NCI-H82 (cell line): ENCODE data around the gene POMC.
A peak's percentile ranks its signal among the peaks of the same experiment; 100 is the strongest.
"Not testable (repeated sequence)": the region's sequence is repeated elsewhere in the genome, so short reads cannot be mapped to it uniquely, and the experiment has no call there.

Source experiments
- DNase-seq: peaks from one replicate; lab custom pipeline; 2025; lab: John Stamatoyannopoulos, UW

POMC gene

DNA sequence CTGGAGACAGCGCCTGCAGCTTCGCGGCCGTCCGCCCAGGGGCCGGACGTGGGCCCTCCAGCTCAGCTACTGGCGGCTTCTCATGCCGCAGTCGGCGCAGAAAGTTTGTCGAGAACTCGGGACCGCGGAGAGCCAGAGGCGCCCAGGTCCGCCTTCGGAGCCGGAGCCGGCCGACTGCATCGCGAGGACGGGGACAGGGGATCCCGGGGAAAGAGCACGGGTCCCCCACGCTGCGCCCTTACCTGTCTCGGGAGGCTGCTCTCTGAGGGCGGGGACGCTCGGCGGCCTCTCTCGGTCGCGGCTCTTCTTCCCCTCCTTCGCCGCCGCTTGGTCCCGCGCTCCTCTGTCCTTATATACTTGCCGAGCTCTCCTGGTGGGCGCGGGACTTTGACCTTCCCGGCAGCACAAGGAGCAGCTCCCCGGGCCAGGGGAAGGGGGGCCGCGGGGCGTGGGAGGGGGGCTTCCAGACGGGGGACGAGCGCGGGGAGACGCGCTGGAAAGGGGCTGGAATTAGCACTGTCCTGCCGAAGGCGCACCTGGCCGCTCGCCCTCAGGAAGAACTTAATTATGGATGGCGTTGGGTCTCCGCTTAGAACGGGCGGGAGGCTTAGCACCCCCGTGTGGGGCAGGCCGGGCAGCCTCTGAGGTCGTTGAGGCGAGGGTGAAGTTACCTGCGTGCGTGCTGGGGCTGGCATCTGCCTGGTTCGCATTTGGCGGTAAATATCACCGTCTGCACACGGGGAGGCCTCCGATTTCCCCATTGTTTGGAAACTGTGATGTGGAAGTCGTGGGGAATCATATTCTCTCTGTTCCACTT, at the start of gene POMC:
TSS of gene POMC (minus strand) at position 325 of the 817 bp plus-strand sequence. CDS start 3,808 bp downstream, outside the sequence.
- peak; percentile 36 for DNase-seq

DNA sequence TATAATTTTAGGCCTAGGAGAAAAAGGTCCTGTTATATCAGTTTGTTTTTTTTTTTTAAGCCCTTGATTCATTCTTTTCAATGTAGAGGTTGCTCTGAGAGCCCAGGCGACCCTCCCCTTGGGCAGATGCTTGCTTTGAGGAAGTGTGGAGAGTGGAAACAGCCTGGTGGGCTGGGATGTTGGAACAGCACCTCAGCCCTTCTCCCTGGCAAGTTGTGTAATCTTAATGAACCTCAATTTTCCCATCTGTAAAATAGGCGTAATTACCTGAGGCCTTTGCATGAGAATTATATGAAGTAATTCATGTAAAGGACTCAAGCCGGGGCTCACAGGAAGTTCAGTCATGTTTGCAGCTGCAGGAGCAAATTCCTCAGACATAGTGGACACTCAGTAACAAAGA, 49.7 kb upstream of the POMC start:
- DNase-seq: no peak

DNA sequence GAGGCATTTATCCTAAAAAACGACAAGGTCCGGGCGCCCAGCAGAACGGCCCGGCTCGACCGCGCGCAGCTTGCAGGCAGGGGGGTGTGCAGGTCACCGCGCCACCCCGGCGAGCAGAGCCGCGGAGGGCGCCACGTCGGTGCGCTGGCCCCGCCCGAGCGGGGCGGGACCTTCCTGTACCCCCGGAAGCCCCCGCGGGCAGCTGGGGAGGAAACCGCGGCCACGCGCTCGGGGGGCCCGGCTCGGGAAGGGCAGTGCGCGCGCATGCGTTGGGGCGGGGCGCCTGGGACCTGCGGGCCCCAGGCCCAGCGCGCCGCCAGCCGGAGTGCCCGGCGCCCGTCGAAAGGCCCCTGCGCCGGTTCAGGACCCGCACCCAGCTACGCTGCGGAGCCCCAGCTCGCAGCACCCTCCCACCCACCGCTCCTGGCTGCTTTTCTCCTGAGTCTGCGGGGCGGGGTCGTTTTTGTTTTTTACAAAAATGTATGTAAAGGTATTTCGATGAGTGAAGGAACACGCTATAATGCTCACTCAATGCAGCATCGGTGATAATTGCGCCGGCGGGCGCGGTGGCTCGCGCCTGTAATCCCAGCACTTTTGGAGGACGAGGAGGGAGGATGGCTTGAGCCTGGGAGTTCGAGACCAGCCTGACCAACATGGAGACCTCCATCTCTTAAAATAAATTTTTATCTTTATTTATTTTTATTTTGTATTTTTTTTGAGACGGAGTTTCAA, 47.7 kb upstream of the POMC start:
- peak; percentile 58 for DNase-seq

DNA sequence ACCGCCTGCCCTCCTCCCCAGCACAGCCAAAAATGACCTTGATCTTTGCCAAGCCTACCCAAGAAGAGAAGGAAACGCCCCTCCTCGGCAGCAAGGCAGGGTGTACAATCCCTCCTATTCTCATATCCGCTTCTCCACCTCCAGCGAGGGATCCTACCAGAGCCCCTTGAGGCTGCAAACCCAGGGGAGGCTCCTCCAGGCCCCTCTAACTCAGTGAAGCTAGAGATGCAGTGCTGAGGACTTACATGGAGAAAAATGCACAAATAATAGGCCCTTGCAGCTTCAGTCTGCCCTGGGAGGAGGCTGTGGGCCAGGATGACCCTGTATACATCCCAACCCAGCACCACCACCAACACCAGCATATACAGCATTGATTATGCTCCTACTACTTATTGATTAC, 46.9 kb upstream of the POMC start:
- DNase-seq: no peak

DNA sequence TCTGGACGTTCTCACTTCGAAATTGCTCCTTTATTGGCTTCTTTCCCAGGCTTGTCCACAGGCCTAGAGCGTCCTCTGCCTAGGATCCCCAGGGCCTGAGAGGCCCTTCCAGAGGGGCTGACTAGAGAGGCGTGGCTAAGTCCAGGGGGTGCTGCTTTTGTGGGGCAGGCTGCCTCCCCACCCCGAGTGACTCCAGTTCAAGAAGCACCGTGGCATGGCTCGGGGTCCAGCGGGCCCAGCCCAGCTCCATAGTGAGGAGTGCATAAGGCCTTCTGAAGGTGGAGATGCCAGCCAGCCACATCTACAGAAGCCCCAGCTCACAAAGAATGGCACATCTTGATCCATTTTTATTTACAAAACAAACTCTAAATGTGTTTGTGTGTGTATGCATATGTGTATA, 44.8 kb upstream of the POMC start:
- no peak for DNase-seq

DNA sequence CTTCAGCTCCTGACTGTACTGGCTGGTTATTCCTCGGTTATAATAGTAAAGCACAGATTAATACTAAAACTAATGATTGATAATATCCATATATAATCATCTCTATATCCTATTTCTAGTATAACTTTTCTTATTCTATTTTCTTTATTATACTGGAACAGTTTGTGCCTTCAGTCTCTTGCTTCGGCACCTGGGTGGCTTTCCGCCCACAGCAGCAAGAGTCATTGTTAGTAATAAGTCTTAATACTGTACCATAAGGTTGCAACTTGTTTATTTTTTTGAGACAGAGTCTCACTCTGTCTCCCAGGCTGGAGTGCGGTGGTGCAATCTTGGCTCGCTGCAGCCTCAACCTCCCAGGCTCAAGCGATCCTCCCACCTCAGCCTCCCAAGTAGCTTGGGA, 42.5 kb upstream of the POMC start:
- not testable (repeated sequence) for DNase-seq

DNA sequence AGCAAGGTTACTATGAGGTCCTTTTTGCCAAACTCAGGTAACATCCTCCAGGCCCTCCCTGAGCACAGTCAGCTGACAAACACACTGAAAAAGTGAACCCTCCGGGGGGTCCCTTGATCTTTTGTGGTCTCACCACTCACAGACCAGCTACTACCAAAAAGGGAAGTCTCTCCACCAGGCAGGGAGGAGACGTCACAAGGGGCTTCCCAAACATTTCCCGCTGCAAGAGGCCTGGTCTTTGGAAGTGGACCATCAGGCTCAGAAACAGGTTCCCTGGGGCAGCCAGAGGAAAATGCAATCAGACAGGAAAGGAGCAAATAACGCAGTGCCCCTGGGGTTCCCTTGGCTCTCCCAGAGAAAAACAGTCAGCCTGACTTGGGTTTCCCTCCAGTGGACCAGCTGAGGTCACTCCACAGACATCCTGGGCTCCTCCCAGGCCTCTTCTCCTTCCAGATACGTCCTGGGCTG, 38.7 kb upstream of the POMC start:
- DNase-seq: no peak

DNA sequence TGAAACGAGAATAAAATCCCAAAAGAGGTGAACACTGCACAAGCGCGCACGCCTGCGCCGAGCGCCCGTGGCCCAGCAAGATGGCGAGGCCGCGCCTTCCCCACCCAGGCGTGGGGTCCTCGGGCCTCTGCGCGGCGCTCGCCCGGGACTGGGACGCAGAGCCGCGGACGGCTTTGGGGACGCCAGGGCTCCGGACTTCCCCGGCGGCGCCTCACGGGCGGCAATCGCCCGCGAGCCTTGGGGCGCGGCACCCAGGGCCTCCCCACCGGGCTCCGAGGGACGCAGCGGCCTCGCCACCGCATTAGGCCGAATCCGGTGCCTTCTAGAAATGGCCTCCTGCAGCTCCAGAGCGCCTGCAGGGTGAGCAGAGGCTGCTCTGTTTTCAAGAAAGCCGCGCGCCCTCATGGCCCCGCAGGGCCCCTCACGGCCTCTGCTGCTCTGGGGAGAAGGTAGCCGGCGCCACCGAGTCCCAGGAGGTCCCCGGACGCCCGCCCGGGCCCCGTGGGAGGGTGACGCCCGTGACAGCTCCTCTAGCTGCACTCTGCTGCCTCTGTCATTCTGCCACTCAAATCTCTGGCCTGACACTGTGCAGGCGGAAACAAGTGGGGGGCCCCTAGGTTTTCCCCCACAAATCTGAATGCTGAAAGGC, 35.9 kb upstream of the POMC start:
- DNase-seq: no peak

DNA sequence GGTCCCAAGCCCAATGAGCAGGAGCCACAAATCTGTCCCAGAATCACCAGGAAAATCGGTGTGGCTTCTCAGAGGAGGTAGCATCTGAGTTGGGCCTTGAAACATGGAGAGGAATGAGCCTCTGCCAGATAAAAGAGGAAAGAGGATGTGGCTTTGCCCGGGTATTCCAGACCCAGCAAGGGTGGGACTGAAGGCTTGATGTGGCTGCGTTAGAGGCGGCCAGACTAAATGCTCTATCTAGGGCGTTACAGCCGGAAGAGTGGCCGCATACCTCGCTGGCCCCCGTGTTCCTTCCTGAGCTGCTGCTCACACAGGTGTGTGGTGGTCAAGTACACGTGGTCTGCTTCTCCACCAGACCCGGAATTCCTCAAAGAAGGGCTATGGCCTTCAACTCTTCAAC, 33.9 kb upstream of the POMC start:
- no peak for DNase-seq

DNA sequence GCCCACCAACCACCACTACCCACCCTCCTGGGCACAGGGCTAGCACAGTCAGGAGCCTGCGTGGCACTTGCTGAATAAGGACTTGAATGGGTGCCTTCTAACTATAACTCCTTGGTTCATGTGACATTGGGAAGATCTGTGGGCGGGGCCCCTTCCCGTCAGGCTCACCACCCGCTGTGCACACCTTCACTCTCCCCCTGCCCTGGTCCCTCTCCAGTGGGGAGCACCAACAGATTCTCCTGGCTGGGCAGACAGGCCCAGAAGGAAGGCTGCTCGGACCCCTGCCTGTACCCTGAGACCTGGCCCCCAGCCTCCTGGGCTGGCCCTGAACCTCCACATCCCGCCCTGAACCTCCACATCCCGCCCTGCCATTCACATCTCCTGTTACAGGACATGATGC, 33.4 kb upstream of the POMC start:
- no peak for DNase-seq

DNA sequence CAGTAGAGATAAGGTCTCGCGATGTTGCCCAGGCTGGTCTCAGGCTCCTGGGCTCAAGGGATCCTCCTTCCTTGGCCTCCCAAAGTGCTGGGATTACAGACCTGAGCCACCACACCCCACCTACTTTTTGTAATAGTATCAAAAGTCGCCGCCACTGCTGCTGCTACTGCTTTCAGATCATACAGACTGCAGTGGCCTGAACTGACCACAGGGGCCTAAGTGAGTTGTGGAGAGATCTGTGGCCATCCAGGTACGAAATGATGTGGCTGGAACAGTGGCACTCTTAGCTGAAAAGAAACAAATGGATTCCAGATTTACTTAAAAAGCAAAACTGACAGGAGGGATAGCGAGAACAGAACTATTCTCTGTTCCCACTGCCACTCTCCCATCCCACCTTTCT, 32.9 kb upstream of the POMC start:
- peak; percentile 37 for DNase-seq

DNA sequence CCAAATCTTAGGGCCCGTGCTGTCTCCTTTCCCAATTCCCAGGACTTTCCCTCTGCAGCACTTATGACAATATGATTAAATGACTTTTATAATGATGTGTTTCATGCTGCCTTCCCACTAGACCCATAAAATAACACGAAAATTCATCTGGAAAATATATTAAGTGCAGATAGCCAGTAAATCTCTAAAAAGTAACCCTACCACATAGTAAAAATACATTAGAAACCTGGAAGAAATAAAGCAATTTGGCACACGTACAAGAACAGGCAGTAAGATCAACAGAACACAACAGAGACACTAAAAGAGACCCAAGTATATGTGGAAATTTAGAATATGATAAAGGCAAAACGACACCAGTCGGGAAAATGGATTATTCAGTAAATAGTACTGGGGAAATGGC, 30.2 kb upstream of the POMC start:
- no peak for DNase-seq

DNA sequence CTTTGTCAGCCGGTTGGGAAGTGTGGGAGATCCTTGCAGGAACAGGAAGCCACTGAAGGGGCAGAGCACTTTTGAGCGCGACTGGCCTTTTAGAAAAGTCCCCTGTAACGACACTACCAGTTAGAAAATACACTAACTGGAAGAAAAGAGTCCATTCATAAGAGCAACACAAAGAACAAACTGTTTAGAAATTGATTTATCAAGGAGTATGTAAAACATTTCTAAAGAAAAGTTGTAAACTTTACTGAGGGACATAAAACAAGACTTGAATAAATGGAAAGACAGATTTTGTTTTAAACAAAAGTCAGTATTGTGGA, 29.8 kb upstream of the POMC start:
- DNase-seq: no peak

DNA sequence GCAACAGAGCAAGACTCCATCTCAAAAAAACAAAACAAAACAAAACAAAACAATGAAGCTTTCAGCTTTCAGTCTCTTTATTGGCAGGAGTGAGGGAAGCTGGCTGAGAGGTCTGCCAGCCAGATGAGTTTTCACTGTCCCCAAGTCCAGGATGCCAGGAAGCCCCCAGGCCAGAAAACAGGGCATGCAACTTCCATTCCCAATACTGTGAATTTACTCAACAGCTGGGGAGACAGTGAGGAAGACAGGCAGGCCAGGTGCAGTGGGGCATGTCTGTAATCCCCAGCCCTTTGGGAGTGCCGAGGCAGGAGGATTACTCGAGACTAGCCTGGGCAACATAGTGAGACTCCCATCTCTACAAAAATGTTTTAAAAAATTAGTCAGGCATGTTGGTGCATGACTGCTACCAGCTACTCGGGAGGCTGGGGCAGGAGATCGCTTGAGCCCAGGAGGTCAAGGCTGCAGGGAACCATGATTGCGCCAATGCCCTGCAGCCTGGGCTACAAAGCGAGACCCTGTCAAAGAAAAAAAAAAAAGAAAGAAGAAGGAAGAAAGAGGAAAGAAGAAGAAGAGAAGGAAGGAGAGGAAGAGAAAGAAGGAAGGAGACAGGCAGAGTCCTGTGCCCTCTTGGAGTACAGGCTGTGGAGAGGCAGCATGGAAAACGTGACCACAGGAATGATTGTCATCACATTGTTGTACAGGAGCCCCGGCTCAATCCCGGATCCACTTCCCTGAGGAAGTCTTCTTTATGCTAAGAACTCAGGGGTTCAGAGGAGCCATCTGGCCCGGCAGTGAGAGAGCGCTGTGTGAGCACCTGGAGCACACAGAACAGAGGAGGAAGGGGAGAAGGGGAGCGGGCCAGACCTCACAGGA, 29.2 kb upstream of the POMC start:
- DNase-seq: peak; percentile 48

DNA sequence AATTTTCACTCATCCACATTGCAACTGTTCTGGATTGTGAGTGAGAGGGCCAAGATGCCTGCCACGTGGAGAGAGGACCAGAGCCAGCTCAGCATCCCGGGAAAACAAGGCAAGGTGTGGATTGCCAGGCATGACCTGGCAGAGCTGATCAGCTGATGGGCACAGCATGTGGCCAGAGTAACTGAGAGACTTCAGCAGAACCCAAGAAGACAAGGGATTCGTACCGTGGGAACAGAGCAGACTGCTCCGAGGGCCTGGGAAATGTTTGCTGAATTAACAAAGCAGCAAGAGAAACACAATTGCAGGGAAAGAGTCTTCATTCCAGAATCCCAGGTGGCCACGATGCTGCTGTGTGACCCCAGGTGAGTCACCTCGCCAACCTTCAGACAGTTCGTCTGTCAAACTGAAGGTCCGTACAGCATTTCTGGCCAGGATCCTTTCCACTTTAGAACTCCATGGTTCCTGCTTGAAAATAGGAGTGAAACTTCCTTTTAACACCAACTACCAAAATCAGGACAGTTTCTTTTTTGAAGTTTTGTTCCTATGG, 26.3 kb upstream of the POMC start:
- no peak for DNase-seq

DNA sequence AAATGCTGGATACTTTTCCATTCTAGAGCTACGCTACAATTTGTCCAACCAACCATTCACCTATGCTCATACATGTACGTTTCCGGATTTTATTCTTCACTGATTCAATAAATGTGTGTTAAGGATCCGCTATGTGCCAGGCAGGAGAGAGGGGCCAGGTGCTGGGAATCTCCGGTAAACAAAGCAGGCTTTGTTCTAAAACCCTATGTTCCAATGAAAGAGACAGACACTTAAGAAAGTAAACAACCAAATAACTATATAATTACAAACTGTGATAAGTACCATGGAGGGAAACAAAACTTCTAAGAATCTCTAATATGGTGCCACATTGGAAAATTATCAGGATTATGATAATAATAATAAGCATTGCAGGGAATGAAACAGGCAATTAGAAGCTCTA, 22.2 kb upstream of the POMC start:
- no peak for DNase-seq

DNA sequence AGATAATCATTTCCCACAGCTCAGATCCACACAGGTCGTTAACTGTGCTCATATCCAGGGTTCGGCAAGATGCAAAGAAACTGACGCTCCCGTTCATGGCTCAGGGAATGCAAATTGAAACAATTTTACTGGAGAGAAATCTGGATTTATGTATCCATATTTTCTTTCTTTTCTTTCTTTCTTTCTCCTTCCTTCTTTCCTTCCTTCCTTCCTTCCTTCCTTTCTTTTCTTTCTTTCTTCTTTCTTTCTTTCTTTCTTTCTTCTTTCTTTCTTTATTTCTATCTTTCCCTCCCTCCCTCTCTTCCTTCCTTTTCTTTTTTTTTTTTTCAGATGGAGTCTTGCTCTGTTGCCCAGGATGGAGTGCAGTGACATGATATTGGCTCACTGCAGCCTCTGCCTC, 20.0 kb upstream of the POMC start:
- DNase-seq: no peak

DNA sequence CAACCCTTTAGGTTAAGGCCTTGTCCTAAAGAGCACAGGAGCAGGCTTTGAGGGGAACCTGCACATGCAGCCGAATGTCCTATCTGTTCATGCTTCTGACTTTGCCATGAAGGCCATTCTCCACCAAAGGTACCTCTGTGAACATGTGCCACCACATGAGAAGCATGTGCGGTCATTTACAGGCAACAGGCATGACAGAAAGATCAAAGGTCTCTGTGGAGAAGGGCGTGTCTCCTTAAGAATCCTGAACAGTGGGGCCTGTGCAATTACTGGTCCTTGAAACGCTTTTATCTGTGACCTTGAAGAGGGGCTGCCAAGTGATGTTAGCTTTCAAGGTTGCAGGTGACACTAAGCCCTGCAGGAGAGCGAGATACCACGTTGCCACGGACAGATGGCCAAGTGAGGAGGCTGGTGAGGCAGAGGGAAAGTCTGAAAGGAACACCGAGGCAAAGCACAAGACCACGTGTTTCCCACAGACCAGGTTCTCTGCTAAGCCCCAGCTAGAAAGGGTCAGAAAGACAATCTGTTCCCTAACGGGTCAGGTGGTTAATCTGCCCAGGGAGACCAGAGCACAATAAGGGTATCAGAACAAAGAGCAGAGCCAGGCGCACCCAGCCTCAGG, 19.5 kb upstream of the POMC start:
- peak; percentile 62 for DNase-seq

DNA sequence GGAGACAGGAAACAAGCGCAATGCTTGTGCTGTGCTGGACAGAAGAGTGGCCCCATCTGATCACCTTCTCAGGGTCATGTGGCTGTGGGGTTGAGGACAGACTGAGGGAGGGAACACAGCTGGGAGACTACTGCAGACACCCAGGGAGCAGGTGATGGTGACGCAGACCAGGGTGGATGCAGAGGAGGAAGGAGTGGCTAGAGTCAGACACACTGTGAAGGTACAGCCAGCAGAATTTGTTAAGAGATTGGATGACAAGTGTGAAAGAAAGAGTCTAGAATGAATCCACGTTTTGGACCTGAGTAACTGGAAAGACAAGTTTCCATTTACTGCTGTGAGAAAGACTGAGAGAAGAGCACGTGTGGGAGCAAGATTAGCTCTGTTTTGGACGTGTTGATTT, 15.9 kb upstream of the POMC start:
- DNase-seq: no peak

DNA sequence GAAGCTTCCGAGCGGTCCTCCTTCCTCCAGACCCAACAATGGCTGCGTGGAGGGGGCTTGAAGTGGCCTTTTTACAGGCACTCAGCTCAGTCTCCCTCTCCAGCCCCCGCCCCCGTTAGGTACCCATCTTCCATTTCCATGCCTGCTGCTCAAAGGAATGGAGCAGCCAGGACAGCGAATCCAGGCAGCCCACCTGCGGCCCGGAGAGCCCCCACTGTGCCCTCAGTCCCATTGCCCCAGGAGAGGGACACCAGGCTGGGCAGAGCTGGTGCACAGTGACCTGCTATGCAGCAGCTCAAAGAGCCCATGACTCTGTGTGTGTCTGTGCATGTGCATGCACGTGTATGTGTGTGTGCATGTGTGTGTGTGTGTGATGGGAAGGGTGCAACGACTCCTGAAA, 10.6 kb upstream of the POMC start:
- no peak for DNase-seq

DNA sequence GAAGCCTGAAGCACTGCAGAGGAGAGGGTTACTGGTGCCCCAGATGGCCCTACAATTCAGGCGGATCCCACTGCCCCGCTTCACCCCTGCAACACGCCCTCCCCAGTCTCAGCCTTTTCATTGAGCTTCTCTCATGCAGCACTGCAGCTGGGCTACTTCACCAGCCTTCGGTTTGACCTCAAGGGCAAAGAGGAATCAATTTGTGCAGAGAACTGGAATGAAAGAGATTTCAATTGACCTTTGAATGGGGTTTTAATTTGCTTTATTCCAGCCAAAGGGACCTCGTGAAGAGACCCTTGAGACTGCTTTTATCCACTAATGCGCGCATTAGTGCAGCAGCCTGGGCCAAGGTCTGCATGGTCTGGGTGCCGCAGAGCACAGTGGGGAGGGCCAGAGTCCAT, 8.8 kb upstream of the POMC start:
- no peak for DNase-seq
